CD4-positive, alpha-beta T cell treated with Interleukin-17A for 4 hours (primary cell): Measurements from ENCODE around the gene LHX1.

Experiments
- DNase-seq: peaks from one replicate; pipeline ENCODE4 v3.0.0-alpha.2; 2020; ENCODE audit warnings: mixed read lengths

The LHX1 gene

DNA sequence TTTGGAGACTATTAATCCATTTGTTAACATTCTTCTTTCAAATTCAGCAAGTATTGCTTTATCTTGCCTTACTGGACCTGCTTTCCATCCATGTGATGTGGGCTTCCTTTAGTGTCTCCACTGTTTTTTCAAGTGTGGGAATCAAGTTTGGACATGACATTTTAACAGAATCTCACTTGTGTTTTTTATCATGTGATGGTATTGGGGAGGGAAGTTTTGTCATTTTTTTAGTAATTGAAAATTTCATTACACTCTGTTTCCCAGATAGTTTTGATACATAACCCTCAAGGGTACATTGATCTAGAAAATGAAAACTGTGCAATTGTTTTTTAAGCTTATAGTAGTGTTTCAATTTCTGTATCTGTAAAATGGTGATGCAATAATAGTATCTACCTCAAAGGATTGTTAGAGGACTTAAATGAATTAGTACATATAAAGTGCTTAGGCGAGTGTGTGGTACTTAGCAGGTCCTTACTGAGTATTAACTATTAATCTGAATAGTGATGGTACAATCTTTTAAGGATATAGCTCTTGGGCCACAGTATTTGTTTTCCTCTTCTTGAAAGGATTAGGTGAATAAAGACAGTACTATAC is 38.7 kb downstream of the LHX1 start:
- DNase-seq: no peak

DNA sequence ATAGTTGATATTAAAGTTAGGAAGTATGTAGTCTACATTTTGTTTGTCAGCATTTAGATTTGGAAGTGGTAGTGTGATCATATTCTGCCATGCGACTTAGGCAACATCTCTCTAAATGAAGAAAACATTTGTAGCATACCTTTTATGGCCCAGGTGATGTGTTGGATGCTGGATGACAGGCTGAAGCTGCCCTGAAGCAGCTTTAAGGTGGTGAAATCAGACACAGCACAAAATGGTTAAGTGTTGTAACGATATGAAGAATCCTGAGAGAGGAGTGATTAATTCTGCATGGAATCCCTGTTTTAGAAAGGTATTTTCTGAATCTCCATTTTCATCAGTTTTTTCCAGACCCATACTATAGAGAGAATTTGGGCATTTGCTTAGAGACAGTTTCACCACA is 39.8 kb downstream of the LHX1 start:
- no peak for DNase-seq

DNA sequence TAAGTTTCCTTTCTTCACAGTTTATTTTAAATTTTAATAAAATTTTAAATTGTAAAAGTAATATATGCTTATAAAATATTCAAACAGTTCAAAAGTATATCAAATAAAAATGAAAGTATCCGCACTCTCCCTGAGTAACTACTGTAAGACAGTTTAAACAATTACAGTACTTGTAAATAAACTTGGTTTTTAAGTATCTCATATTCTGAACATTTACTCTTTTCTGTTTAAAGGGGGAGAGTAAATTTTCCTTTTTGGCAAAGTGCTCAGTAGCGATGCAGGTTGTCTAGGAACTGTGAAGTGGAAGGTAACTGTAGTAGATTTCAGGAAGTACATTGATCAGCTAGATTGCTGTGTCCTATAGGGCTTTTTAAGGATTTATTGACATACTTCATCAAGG is 40.3 kb downstream of the LHX1 start:
- no peak for DNase-seq

DNA sequence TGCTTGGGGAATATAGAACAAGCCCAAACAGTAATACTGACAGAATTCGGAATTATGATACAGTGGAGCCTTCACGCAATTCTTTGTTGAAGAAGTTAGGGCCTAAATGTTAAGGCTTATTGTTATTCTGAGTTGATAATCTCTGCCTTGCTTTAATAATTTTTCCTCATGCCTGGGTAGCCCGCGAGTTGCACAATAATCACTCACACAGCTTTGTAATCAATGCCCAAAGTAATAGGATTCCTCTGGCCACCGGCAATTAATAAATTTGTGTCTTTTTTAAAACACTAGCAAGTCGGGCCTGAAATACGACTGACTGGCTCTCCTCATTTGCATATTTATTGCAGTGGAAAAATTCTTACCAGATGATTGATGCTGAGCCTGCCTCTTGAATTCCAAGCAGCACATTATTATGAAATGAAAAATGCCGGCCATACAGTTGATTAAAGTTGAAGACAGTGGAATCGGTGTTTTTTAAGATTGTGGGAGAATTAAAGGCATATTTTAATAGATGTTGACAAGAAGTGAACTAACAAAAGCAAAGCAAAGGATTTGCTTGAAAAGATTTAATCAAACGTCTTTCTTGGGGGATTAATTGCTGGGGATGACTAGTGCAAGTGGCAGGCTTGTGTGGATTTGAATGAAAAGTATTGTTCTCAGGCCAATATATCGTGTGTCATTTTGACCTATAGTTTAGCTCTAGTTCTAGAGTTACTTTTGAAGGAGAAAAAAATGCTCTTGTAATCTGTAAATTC is 41.7 kb downstream of the LHX1 start:
- no peak for DNase-seq

DNA sequence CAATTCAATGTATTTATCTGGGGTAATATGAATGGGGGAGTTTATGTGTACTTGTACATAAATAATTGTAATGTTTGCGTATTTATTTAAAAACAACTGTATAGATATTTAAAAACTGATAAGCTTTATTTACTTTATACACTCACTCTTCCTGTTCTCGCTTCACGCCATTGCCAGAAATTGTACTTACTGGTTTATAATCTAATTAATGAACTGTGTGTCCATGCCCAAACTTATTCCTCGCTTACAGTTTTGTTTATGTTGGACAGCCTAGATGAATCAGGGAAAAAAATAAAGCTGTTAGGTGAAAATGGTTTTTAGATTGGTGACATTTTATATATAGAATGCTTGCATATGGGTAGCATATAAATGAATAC is 42.3 kb downstream of the LHX1 start:
- DNase-seq: no peak

DNA sequence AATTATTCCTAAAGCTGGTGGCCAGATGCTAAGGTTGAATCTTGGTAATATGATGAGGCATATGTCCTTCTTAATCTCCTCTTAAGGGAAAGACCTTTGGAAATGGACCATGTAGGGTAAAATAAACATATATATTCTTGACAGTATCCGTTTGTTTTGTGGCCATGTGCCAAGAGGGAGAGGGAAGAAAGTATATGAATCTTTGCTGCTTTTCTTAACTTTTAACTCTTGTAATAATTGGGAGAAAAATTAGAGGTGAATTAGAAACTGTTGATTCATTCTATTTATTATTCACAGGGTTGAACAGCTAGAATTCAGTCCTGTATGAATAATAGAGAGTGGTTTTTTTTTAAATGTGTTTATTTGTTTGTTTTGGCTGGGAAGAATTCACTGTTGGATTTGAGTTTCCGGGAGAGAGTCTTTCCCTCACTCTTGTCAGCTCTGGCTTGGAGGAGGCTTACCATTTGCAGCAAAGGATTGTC is 43.0 kb downstream of the LHX1 start:
- DNase-seq: no peak

DNA sequence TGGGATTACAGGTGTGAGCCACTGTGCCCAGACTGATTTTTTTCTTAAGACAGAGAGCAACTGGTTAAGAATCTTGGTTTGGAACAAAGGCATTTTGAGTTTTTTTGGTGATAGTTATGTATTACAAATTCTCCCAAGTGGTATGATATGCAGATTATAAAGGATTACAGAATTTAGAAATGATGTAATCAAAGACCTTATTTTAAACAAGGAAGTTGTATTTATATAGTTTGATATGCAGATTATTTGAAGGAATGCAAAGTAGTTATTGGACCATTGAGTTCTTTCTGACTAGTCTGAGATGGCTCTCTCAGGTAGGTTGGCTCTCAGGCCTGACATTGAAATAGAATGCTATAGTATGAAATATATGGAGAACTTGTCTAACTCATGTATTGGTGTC is 46.3 kb downstream of the LHX1 start:
- DNase-seq: no peak

DNA sequence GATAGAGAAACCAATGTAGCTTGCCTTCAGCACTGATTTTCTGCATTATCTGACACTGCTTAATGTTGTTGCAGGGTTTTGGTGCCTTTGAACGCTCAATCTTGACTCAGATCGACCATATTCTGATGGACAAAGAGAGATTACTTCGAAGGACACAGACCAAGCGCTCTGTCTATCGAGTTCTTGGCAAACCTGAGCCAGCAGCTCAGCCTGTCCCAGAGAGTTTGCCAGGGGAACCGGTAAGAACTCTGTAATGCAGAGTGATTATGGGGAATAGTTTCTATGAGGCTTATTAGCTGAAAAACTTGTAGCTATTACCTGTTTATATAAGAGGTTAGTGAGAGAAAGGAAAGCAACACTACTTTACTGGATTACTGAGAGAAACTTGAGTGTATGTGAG is 51.9 kb downstream of the LHX1 start:
- no peak for DNase-seq

DNA sequence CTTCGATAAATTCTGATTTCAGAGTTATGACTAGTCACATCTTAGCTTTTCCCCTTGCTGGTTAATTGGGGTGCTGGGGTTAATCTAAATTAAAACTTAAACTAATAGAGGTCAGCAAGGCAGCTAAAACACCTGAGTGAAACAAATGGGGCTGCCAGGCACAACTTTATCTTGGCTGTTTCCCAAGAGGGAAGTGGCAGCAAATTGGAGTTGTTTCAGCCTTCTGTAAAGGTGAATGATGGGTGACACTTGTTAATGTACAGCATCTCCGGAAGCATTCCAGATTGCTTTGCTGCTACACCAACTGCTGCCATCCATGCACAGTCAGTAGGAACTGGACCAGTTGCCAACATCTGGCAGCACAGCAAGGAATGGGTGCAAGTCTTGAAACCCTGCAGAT is 55.4 kb downstream of the LHX1 start:
- DNase-seq: no peak

DNA sequence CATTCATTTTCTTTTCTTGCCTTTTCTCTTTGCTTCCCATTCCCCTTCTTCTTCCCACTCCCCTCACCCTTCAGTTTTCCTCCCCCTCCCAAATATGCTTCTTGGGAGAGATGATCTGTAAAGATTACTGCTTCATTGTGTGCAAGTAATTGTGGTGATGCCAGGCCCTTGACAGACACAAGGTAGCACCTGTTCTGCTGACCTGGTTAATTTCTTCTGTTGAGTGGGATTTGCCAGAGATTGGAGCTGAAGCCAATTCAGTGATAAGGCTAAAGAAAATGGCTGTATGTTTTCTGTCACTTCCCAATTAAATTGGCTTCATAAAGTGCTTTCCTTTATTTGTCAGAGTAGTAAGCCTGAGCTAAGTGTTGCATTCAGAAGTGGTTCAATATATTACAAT is 56.0 kb downstream of the LHX1 start:
- no peak for DNase-seq
